ENCODE measurements around the gene SEC24B. TPM values are rescaled to one million over a fixed set of nuclear protein-coding genes. Genes with fewer than 3 reads are reported as not detected.

The SEC24B gene
- total and polyA plus RNA-seq, 10 of the 15 experiments (the other 5 are each of a cell fraction or from before 2014, with no cell fraction given), result 6.4 to 43.2 (median 16.0) TPM

DNA sequence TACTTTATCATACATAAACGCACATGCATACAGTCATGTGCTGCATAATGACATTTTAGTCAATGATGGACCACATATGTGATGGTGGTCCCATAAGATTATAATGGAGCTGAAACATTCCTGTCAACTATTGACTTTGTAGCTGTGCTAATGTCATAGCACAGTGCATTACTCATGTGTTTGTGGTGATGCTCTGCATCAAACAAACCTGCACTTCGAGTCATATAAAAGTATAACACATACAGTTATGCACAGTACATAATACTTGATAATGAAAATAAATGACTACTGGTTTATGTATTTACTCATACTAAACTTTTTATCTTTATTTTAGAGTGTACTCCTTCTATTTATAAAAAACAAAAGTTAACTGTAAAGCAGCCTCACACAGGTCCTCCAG, 65.9 kb downstream of the SEC24B start (continued):
- TF ChIP-seq, protein P1, sequence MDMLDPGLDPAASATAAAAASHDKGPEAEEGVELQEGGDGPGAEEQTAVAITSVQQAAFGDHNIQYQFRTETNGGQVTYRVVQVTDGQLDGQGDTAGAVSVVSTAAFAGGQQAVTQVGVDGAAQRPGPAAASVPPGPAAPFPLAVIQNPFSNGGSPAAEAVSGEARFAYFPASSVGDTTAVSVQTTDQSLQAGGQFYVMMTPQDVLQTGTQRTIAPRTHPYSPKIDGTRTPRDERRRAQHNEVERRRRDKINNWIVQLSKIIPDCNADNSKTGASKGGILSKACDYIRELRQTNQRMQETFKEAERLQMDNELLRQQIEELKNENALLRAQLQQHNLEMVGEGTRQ (IDR thresholded peaks at IDR 0.05; ENCODE audit: borderline replicate concordance, low read depth, low read length), result no peak
- no peak for TF ChIP-seq SUZ12 (IDR thresholded peaks at IDR 0.05; ENCODE audit: unreplicated experiment)

DNA sequence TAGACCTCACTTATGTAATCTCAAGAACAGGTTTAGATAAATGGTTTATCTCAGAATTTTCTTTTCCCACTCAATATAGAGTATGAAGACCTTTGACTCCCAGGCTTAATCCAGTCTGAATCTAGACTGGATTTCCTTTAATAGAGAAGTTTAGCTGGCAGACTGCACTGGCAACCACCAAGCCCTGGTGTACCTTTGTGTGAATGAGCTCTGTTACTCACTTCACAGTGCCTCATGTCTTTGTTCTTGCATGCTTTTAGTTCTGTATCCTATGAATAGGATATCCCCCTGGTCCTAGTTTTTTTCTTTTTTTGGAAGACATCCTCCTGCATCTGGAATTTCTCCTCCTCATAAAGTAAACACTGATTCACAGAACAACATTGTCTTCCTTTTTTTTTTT, 73.3 kb downstream of the SEC24B start:
- no peak overlapping the region for H3K27ac ChIP-seq (ENCODE audit: control insufficient read depth, insufficient read depth)
- no peak overlapping the region for H3K9ac ChIP-seq (ENCODE audit: control insufficient read depth, insufficient read depth, low read length)
- FAIRE-seq (no peak), ATAC-seq (no peak), DNase-seq (ENCODE audit: low read depth, low spot score) (no peak)
- H3K4me1 ChIP-seq (ENCODE audit: control insufficient read depth, insufficient read depth, low read length), result no peaks in the 10 kb centered on the region
- ChIA-PET POLR2A (no interaction called here), CTCF (no interaction called here), RAD21 (ENCODE audit: unreplicated experiment) (no interaction called here), SMC1A (ENCODE audit: uncharacterized antibody, unreplicated experiment) (no interaction called here)
- H3K4me2 ChIP-seq (ENCODE audit: control insufficient read depth, insufficient read depth), result no peak overlapping the region
- no TSS peak for BruUV-seq (replicated peaks)
- H2AFZ ChIP-seq (ENCODE audit: control insufficient read depth, low read depth, low read length), result no peak overlapping the region
- no peaks in the 10 kb centered on the region for H3K9me3 ChIP-seq (replicated peaks; ENCODE audit: control insufficient read depth, insufficient read depth, low read length)
- no peaks in the 10 kb centered on the region for H3K79me2 ChIP-seq (ENCODE audit: control insufficient read depth, insufficient read depth, low read length)
- no peaks in the 10 kb centered on the region for H3K27me3 ChIP-seq (replicated peaks in 1 of 2; ENCODE audit: control insufficient read depth in 2 of 2, insufficient read depth in 2 of 2, low read length in 1 of 2)
- intact Hi-C loops (cut with micrococcal nuclease; ENCODE audit: unreplicated experiment), result no loop called here
- no peak for TF ChIP-seq STAT1 (conservative IDR thresholded peaks at IDR 0.05)
- TF ChIP-seq, protein P2, sequence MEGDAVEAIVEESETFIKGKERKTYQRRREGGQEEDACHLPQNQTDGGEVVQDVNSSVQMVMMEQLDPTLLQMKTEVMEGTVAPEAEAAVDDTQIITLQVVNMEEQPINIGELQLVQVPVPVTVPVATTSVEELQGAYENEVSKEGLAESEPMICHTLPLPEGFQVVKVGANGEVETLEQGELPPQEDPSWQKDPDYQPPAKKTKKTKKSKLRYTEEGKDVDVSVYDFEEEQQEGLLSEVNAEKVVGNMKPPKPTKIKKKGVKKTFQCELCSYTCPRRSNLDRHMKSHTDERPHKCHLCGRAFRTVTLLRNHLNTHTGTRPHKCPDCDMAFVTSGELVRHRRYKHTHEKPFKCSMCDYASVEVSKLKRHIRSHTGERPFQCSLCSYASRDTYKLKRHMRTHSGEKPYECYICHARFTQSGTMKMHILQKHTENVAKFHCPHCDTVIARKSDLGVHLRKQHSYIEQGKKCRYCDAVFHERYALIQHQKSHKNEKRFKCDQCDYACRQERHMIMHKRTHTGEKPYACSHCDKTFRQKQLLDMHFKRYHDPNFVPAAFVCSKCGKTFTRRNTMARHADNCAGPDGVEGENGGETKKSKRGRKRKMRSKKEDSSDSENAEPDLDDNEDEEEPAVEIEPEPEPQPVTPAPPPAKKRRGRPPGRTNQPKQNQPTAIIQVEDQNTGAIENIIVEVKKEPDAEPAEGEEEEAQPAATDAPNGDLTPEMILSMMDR (IDR thresholded peaks at IDR 0.05 in 2 of 3, conservative IDR thresholded peaks at IDR 0.05 in 1 of 3; ENCODE audit: control insufficient read depth in 2 of 3, extremely low read depth in 1 of 3, insufficient read depth in 1 of 3, low read depth in 3 of 3, low read length in 3 of 3), result no peak
- H3K4me3 ChIP-seq, result no peak overlapping the region
- H3K36me3 ChIP-seq (ENCODE audit: control insufficient read depth in 2 of 2, insufficient read depth in 2 of 2, low read length in 1 of 2), result peaks cover 0 to 22% of the 10 kb centered on the region in 2 experiments; a peak in 2 of 4 replicates
- H4K20me1 ChIP-seq (ENCODE audit: control insufficient read depth, insufficient read depth), result no peaks in the 10 kb centered on the region
- in situ Hi-C loops (cut with MboI), result no loop called here
